Nephron (organoid): Measurements from ENCODE around the gene HDAC7.

Experiments used
- H3K27ac Mint-ChIP-seq, 3 experiments: 2 replicates each; pipeline ENCODE4 v1.8.0; 2020; ENCODE audit warnings: mixed read lengths in 3 of 3, mild to moderate bottlenecking in 2 of 3, moderate library complexity in 1 of 3
- H3K27me3 Mint-ChIP-seq: 2 replicates; pipeline ENCODE4 v1.8.0; 2021; ENCODE audit warnings: low read depth, mild to moderate bottlenecking, moderate library complexity, mixed read lengths
- H3K36me3 Mint-ChIP-seq: 2 replicates; pipeline ENCODE4 v1.8.0; 2020; ENCODE audit warnings: low read depth, mixed read lengths
- H3K4me1 Mint-ChIP-seq: 2 replicates; pipeline ENCODE4 v1.8.0; 2020; ENCODE audit warnings: mixed read lengths
- H3K4me3 Mint-ChIP-seq, 3 experiments: 2 replicates each; pipeline ENCODE4 v1.8.0; 2020; ENCODE audit warnings: mild to moderate bottlenecking in 3 of 3, mixed read lengths in 3 of 3, moderate library complexity in 2 of 3
- H3K9me3 Mint-ChIP-seq: 2 replicates; pipeline ENCODE4 v1.8.0; 2020; ENCODE audit warnings: mixed read lengths
- TF ChIP-seq, protein P1 (sequence below), 3 experiments: fragments of 200-600 bp; sonication (generic); IDR thresholded peaks; one replicate each; pipeline ENCODE4 v1.5.0; 2021; ENCODE audit warnings: antibody characterized with exemption in 3 of 3; ENCODE audit not compliant: unreplicated experiment in 3 of 3

Gene HDAC7

DNA sequence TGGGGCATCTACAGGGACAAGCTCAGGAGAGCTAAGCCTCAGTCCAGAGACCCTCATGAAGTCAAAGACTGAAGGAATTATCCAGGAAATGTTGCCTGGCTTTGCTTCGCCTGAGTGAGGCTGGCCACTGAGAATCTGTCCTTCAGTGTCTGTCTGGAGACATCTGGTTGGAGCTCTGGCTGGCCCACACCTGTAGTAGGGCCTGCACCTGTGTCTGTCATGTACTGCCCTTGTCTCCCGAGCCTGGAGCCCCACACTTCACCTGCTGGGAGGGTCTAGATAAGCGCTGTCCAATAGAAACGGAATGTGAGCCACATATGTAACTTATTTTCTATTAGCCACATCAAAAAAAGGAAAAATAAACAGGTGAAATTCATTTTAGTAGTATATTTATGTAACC lies 9.9 kb upstream of the HDAC7 start:
- peaks cover 52% of the 10 kb centered on the region for H3K4me1 Mint-ChIP-seq
- no peaks in the 10 kb centered on the region for H3K36me3 Mint-ChIP-seq
- no peaks in the 10 kb centered on the region for H3K9me3 Mint-ChIP-seq
- peak overlapping the region; percentile 93 to 96 (median 95) for H3K27ac Mint-ChIP-seq
- no peak overlapping the region for H3K4me3 Mint-ChIP-seq
- TF ChIP-seq, protein P1, sequence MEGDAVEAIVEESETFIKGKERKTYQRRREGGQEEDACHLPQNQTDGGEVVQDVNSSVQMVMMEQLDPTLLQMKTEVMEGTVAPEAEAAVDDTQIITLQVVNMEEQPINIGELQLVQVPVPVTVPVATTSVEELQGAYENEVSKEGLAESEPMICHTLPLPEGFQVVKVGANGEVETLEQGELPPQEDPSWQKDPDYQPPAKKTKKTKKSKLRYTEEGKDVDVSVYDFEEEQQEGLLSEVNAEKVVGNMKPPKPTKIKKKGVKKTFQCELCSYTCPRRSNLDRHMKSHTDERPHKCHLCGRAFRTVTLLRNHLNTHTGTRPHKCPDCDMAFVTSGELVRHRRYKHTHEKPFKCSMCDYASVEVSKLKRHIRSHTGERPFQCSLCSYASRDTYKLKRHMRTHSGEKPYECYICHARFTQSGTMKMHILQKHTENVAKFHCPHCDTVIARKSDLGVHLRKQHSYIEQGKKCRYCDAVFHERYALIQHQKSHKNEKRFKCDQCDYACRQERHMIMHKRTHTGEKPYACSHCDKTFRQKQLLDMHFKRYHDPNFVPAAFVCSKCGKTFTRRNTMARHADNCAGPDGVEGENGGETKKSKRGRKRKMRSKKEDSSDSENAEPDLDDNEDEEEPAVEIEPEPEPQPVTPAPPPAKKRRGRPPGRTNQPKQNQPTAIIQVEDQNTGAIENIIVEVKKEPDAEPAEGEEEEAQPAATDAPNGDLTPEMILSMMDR (IDR thresholded peaks at IDR 0.05; ENCODE audit: unreplicated experiment in 3 of 3): no peak
- peaks cover 3% of the 10 kb centered on the region for H3K27me3 Mint-ChIP-seq

DNA sequence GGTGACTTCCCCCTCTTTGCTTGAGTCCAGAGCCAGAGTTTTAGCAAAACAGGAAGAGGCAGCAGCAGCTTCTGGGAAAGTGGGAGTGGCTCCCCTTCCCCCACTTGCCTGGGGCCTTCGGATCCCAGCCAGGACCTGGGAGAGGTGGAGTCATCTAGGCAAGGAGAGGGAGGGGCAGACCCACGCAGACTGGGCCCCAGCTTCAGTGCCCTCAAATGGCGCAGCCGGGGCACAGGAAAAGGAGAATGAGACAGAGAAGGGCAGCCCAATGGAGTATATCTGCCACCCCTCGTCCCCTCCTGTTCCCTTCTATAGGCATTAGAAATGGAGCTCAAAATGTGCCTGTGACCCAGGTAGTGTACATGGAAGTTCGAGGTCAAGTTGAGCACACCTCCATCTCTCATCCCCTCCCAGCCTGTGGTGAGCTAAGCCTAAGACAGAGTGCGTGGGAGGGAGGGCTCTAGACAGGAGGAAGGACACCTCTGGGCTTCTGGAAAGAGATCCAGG lies 9.3 kb upstream of the HDAC7 start:
- Mint-ChIP-seq H3K27ac (peak overlapping the region; percentile 93 to 96 (median 95)), H3K4me1 (peaks cover 52% of the 10 kb centered on the region), H3K36me3 (no peaks in the 10 kb centered on the region), H3K27me3 (peaks cover 3% of the 10 kb centered on the region), H3K9me3 (no peaks in the 10 kb centered on the region), H3K4me3 (peak overlapping the region in 1 of 3 experiments; percentile 60)
- TF ChIP-seq, protein P1 (IDR thresholded peaks at IDR 0.05; ENCODE audit: unreplicated experiment in 3 of 3): no peak

DNA sequence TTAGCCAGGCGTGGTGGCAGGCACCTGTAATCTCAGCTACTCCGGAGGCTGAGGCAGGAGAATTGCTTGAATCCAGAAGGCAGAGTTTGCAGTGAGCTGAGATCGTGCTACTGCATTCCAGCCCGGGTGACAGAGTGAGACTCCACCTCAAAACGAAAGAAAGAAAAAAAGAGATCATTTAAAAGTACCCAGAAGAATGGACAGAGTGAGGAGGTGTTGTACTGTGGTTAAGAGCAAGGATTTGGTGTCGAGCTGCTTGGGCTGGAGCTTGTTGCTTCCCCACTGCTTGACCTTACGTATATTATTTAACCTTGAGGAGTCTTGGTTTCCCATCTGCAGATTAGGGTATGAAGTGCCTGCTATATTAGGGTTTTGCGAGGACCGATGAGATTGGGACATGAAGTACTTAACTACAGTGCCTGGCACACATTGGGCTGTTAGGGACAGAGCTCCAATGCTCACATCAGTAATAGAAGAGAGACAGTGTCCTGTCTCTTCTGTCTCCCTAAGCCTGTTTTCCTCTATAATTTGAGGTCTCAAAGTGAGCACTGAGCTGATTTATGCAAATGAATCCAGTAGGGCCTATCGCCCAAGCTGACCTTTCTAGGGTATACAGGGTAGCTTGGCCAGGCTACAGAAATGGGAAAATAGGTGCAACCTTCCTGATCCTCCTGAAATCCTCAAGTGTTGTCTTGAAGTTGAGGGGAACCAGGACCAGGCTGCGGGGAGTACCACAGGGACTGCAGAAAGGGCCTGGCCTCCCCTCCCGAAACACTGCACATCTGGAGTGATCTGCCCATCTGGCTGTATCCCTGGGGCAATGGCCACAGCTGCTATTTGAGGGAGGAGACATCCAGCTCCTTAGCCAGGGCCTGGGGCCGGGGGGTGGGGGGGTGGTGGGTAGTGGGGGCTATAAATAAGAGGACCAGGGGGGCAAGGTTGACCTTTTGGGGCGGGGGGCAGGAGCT lies 8.6 kb upstream of the HDAC7 start:
- TF ChIP-seq, protein P1 (IDR thresholded peaks at IDR 0.05; ENCODE audit: unreplicated experiment in 3 of 3): no peak
- H3K27me3 Mint-ChIP-seq: peaks cover 3% of the 10 kb centered on the region
- H3K36me3 Mint-ChIP-seq: no peaks in the 10 kb centered on the region
- peak overlapping the region; percentile 93 to 96 (median 95) for H3K27ac Mint-ChIP-seq
- peaks cover 51% of the 10 kb centered on the region for H3K4me1 Mint-ChIP-seq
- no peaks in the 10 kb centered on the region for H3K9me3 Mint-ChIP-seq
- H3K4me3 Mint-ChIP-seq: peak overlapping the region in 1 of 3 experiments; percentile 60

DNA sequence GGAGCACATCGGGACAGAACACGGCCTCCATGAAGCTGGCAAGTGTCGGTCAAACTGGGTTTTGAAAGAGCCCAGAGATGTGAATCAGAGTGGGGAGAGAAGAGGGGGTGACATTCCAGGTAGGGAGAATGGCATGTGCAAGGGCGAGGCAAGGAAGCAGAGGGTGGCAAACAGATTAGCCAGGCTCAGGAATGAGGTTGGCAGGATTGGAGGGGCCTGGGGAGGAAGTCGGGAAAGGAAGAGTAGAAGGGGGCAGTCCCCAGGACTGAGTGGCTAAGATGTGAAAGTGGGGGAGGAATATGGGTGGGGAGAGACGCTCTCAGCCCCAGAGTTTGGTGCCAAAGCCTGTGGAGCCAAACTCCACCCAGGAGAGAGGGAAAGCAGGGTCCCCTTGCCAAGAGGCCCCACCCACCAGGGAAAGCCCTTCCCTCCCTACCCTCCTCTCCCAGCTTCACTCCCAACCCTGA lies 5.5 kb upstream of the HDAC7 start:
- TF ChIP-seq, protein P1 (IDR thresholded peaks at IDR 0.05; ENCODE audit: unreplicated experiment in 3 of 3): no peak
- Mint-ChIP-seq H3K4me1 (peaks cover 71% of the 10 kb centered on the region), H3K27me3 (no peaks in the 10 kb centered on the region), H3K36me3 (no peaks in the 10 kb centered on the region), H3K4me3 (peak overlapping the region in 1 of 3 experiments; percentile 6), H3K27ac (peak overlapping the region in 2 of 3 experiments; percentile 37 to 99), H3K9me3 (no peaks in the 10 kb centered on the region)

DNA sequence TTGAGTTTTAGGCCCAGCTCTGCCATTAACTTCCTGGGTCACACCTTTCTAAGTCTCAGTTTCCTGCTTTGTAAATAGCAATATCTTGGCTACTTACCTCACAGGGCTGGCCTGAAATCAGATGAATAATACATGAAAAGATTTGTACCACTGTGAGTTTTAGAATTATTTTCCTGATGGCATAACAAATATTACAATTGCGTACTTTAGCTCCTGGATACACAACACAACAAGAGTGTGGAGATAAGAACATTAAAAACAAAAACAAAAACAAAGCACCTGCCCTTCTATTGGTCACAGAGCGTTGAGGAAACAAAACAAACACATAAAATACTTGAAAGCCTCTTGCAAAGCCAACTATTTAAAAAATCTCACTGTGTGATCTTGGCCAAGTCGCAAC lies 4.9 kb upstream of the HDAC7 start:
- no peaks in the 10 kb centered on the region for H3K36me3 Mint-ChIP-seq
- TF ChIP-seq, protein P1 (IDR thresholded peaks at IDR 0.05; ENCODE audit: unreplicated experiment in 3 of 3): no peak
- H3K4me3 Mint-ChIP-seq: no peak overlapping the region
- H3K4me1 Mint-ChIP-seq: peaks cover 73% of the 10 kb centered on the region
- no peaks in the 10 kb centered on the region for H3K9me3 Mint-ChIP-seq
- peak overlapping the region in 2 of 3 experiments; percentile 37 to 99 for H3K27ac Mint-ChIP-seq
- no peaks in the 10 kb centered on the region for H3K27me3 Mint-ChIP-seq
